ENCODE data around the gene TMEM259. TPM values are rescaled to one million over a fixed set of nuclear protein-coding genes. Genes with fewer than 3 reads are reported as not detected.
A peak's percentile ranks its signal among the peaks of the same experiment; 100 is the strongest.

Gene TMEM259
- total and polyA plus RNA-seq, 7 experiments from 2014 or later, result 40.7 to 347 (median 302) TPM

- peaks cover 24 to 42% (median 38%) of the 10 kb centered on the region in 7 donors for H3K4me1 Mint-ChIP-seq
- no peak overlapping the region for H3K4me3 Mint-ChIP-seq
- ATAC-seq, result no peak
- H3K4me1 ChIP-seq (ENCODE audit: control insufficient read depth in 2 of 2, insufficient read depth in 2 of 2, low read length in 2 of 2), result peaks cover 40 to 47% of the 10 kb centered on the region in 2 donors
- H3K9me3 Mint-ChIP-seq, result peaks cover 0 to 18% (median 4%) of the 10 kb centered on the region in 11 donors
- no peaks in the 10 kb centered on the region for H3K27me3 ChIP-seq (ENCODE audit: control insufficient read depth in 2 of 2, insufficient read depth in 2 of 2, low read length in 2 of 2)
- ChIA-PET POLR2A (interaction anchor here (1.0 to 37.6 kb wide), 5 partner anchors 23 to 130 kb away, joined by 3 to 2022 read pairs (median 136); partner anchors contain the start of genes ABCA7, CNN2, GPX4 and POLR2E), CTCF (no interaction called here)
- H3K9me3 ChIP-seq (ENCODE audit: control insufficient read depth in 2 of 3, low read length in 3 of 3), result peaks cover 0 to 14% (median 0%) of the 10 kb centered on the region in 3 experiments
- peaks cover 0 to 26% (median 0%) of the 10 kb centered on the region in 3 experiments for H3K36me3 ChIP-seq (ENCODE audit: control insufficient read depth in 2 of 3, insufficient read depth in 3 of 3, low read length in 3 of 3)
- no peak overlapping the region for H3K27ac ChIP-seq (ENCODE audit: low read depth, low read length)
- intact Hi-C loops (cut with micrococcal nuclease), result loop anchor here in 1 of 2 donors (2.0 kb wide), 1 partner anchor 189 kb away; no protein-coding TSS in a partner anchor
- H3K27ac Mint-ChIP-seq, result no peak overlapping the region
- H3K27me3 Mint-ChIP-seq, result no peaks in the 10 kb centered on the region
- peak in 1 of 9 donors; percentile 11 for DNase-seq
- H3K4me3 ChIP-seq (ENCODE audit: low read length), result no peak overlapping the region
- peaks cover 0 to 25% (median 15%) of the 10 kb centered on the region in 5 donors for H3K36me3 Mint-ChIP-seq
Measured at GRCh38 chr19:1061987-1062386, 41.1 kb upstream of the TMEM259 start.

GRCh38 chr19:1060689-1061088 lies 39.8 kb upstream of the TMEM259 start:
- Mint-ChIP-seq H3K36me3 (peaks cover 5 to 38% (median 22%) of the 10 kb centered on the region in 5 donors), H3K9me3 (peaks cover 0 to 28% (median 8%) of the 10 kb centered on the region in 11 donors), H3K4me3 (no peak overlapping the region), H3K27ac (no peak overlapping the region), H3K27me3 (no peaks in the 10 kb centered on the region), H3K4me1 (peaks cover 26 to 43% (median 35%) of the 10 kb centered on the region in 7 donors)
- peaks cover 0 to 23% (median 0%) of the 10 kb centered on the region in 3 experiments for H3K9me3 ChIP-seq (ENCODE audit: control insufficient read depth in 2 of 3, low read length in 3 of 3)
- no peak overlapping the region for H3K27ac ChIP-seq (ENCODE audit: low read depth, low read length)
- DNase-seq (no peak), ATAC-seq (no peak)
- intact Hi-C loops (cut with micrococcal nuclease), result no loop called here
- ChIA-PET POLR2A (interaction anchor here (0.7 to 37.6 kb wide), 5 partner anchors 12 to 183 kb away, joined by 3 to 2022 read pairs (median 3); partner anchors contain the start of genes GPX4, POLR2E and RNU6-2), CTCF (interaction anchor here (0.7 to 1.4 kb wide), 2 partner anchors 14 to 27 kb away, joined by 3 read pairs; no protein-coding TSS in a partner anchor)
- no peaks in the 10 kb centered on the region for H3K27me3 ChIP-seq (ENCODE audit: control insufficient read depth in 2 of 2, insufficient read depth in 2 of 2, low read length in 2 of 2)
- peaks cover 29 to 36% of the 10 kb centered on the region in 2 donors for H3K4me1 ChIP-seq (ENCODE audit: control insufficient read depth in 2 of 2, insufficient read depth in 2 of 2, low read length in 2 of 2)
- H3K4me3 ChIP-seq (ENCODE audit: low read length), result no peak overlapping the region
- peaks cover 0 to 39% (median 0%) of the 10 kb centered on the region in 3 experiments for H3K36me3 ChIP-seq (ENCODE audit: control insufficient read depth in 2 of 3, insufficient read depth in 3 of 3, low read length in 3 of 3)

GRCh38 chr19:1058112-1058511 lies 37.2 kb upstream of the TMEM259 start:
- Mint-ChIP-seq H3K9me3 (peaks cover 0 to 28% (median 8%) of the 10 kb centered on the region in 11 donors), H3K4me1 (peaks cover 11 to 28% (median 21%) of the 10 kb centered on the region in 7 donors), H3K4me3 (peak overlapping the region in 7 of 10 donors; percentile 4 to 64 (median 44)), H3K27me3 (no peaks in the 10 kb centered on the region), H3K36me3 (peaks cover 5 to 45% (median 21%) of the 10 kb centered on the region in 5 donors), H3K27ac (peak overlapping the region; percentile 18 to 93 (median 75))
- DNase-seq (peak in 1 of 9 donors; percentile 14), ATAC-seq (no peak)
- H3K9me3 ChIP-seq (ENCODE audit: control insufficient read depth in 2 of 3, low read length in 3 of 3), result peaks cover 0 to 23% (median 0%) of the 10 kb centered on the region in 3 experiments
- no peak overlapping the region for H3K4me3 ChIP-seq (ENCODE audit: low read length)
- peaks cover 0 to 64% (median 0%) of the 10 kb centered on the region in 3 experiments for H3K36me3 ChIP-seq (ENCODE audit: control insufficient read depth in 2 of 3, insufficient read depth in 3 of 3, low read length in 3 of 3)
- intact Hi-C loops (cut with micrococcal nuclease), result no loop called here
- no peaks in the 10 kb centered on the region for H3K27me3 ChIP-seq (ENCODE audit: control insufficient read depth in 2 of 2, insufficient read depth in 2 of 2, low read length in 2 of 2)
- ChIA-PET POLR2A (interaction anchor here (0.8 to 37.6 kb wide), 11 partner anchors 9 to 211 kb away, joined by 3 to 2022 read pairs (median 5); partner anchors contain the start of genes ABCA7, ARHGAP45, CIRBP and GPX4), CTCF (interaction anchor here (0.6 to 5.5 kb wide), 13 partner anchors 8 to 273 kb away, joined by 3 to 28 read pairs (median 3); partner anchors contain the start of gene ARHGAP45)
- H3K4me1 ChIP-seq (ENCODE audit: control insufficient read depth in 2 of 2, insufficient read depth in 2 of 2, low read length in 2 of 2), result peaks cover 15 to 16% of the 10 kb centered on the region in 2 donors
- H3K27ac ChIP-seq (ENCODE audit: low read depth, low read length), result no peak overlapping the region

DNA sequence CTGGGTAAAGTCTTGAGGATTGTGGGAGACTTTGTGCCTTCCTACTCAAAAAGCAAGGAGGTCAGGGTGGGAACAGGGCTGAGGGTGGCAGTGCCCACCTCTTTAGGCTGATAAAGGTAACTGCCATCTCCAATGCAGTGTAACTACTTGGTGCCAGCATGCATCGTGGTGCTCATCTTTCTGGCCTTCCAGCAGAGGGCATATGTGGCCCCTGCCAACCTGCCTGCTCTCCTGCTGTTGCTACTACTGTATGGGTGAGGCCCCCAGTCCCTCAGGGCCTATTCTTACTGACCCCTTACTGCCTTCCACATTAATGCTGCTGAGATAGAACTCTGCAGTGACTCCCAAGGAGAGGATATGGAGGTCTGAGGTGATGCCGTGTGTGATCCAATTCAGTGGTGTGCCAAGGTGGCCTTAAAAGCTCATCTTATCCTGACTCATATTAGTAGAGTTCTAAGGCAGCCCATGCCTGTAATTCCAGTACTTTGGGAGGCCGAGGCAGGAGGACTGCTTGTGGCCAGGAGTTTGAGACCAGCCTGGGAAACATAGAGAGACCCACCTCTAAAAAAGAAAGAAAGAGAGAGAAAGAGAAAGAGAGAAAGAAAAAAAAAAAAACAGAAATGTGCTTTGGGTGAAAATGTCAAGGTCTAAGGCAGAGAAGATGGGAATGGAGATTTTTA lies 36.4 kb upstream of the TMEM259 start:
- peak overlapping the region; percentile 10 for H3K27ac ChIP-seq (ENCODE audit: low read depth, low read length)
- H3K4me3 ChIP-seq (ENCODE audit: low read length), result no peak overlapping the region
- Mint-ChIP-seq H3K4me3 (peak overlapping the region in 6 of 10 donors; percentile 13 to 64 (median 48)), H3K27me3 (no peaks in the 10 kb centered on the region), H3K36me3 (peaks cover 5 to 50% (median 19%) of the 10 kb centered on the region in 5 donors), H3K27ac (peak overlapping the region; percentile 28 to 93 (median 79)), H3K4me1 (peaks cover 7 to 33% (median 23%) of the 10 kb centered on the region in 7 donors), H3K9me3 (peaks cover 0 to 28% (median 8%) of the 10 kb centered on the region in 11 donors)
- intact Hi-C loops (cut with micrococcal nuclease), result loop anchor here in 1 of 2 donors (1.0 to 2.0 kb wide), 4 partner anchors 8 to 183 kb away; partner anchors contain the start of gene ABCA7
- no peaks in the 10 kb centered on the region for H3K27me3 ChIP-seq (ENCODE audit: control insufficient read depth in 2 of 2, insufficient read depth in 2 of 2, low read length in 2 of 2)
- ATAC-seq (peak; percentile 67), DNase-seq (peak in 4 of 9 donors; percentile 35 to 54 (median 46))
- POLR2A ChIA-PET, result interaction anchor here (0.8 to 37.6 kb wide), 12 partner anchors 9 to 212 kb away, joined by 3 to 2022 read pairs (median 4); partner anchors contain the start of genes ABCA7, ARHGAP45, CIRBP and CNN2
- CTCF ChIA-PET, result interaction anchor here (0.6 to 5.5 kb wide), 13 partner anchors 9 to 273 kb away, joined by 3 to 28 read pairs (median 3); partner anchors contain the start of gene ARHGAP45
- H3K9me3 ChIP-seq (ENCODE audit: control insufficient read depth in 2 of 3, low read length in 3 of 3), result peaks cover 0 to 23% (median 0%) of the 10 kb centered on the region in 3 experiments
- peaks cover 14 to 15% of the 10 kb centered on the region in 2 donors for H3K4me1 ChIP-seq (ENCODE audit: control insufficient read depth in 2 of 2, insufficient read depth in 2 of 2, low read length in 2 of 2)
- H3K36me3 ChIP-seq (ENCODE audit: control insufficient read depth in 2 of 3, insufficient read depth in 3 of 3, low read length in 3 of 3), result peaks cover 0 to 63% (median 0%) of the 10 kb centered on the region in 3 experiments

GRCh38 chr19:1055886-1056620 lies 35.1 kb upstream of the TMEM259 start:
- Histone ChIP-seq H3K36me3 (ENCODE audit: control insufficient read depth in 2 of 3, insufficient read depth in 3 of 3, low read length in 3 of 3) (peaks cover 0 to 55% (median 0%) of the 10 kb centered on the region in 3 experiments), H3K9me3 (ENCODE audit: control insufficient read depth in 2 of 3, low read length in 3 of 3) (peaks cover 0 to 23% (median 0%) of the 10 kb centered on the region in 3 experiments), H3K27me3 (ENCODE audit: control insufficient read depth in 2 of 2, insufficient read depth in 2 of 2, low read length in 2 of 2) (no peaks in the 10 kb centered on the region), H3K27ac (ENCODE audit: low read depth, low read length) (no peak overlapping the region), H3K4me3 (ENCODE audit: low read length) (no peak overlapping the region), H3K4me1 (ENCODE audit: control insufficient read depth in 2 of 2, insufficient read depth in 2 of 2, low read length in 2 of 2) (peaks cover 14 to 15% of the 10 kb centered on the region in 2 donors)
- POLR2A ChIA-PET, result interaction anchor here (0.6 to 37.6 kb wide), 8 partner anchors 8 to 213 kb away, joined by 3 to 2022 read pairs (median 4); partner anchors contain the start of genes ARHGAP45, CIRBP, CNN2 and GPX4
- DNase-seq, result no peak
- CTCF ChIA-PET, result interaction anchor here (0.6 to 5.5 kb wide), 5 partner anchors 10 to 132 kb away, joined by 3 to 28 read pairs (median 6); partner anchors contain the start of gene ARHGAP45
- Mint-ChIP-seq H3K9me3 (peaks cover 0 to 28% (median 8%) of the 10 kb centered on the region in 11 donors), H3K27ac (peak overlapping the region in 2 of 9 donors; percentile 22 to 33), H3K4me1 (peaks cover 8 to 39% (median 25%) of the 10 kb centered on the region in 7 donors), H3K4me3 (no peak overlapping the region), H3K27me3 (no peaks in the 10 kb centered on the region), H3K36me3 (peaks cover 5 to 54% (median 22%) of the 10 kb centered on the region in 5 donors)
- no peak for ATAC-seq
- intact Hi-C loops (cut with micrococcal nuclease), result loop anchor here in 1 of 2 donors (2.0 kb wide), 1 partner anchor 15 kb away; the partner anchor contains the start of gene ABCA7

Measured in naive thymus-derived CD4-positive, alpha-beta T cell (primary cell).